Fibroblast of villous mesenchyme (primary cell): ENCODE results near the gene PCDH19. TPM values are rescaled to one million over a fixed set of nuclear protein-coding genes. Genes with fewer than 3 reads are reported as not detected.

Experiments
- DNase-seq: peaks from one replicate; pipeline ENCODE4 v3.0.0-alpha.2; 2010; ENCODE audit warnings: low read depth
- H3K4me3 ChIP-seq: 2 replicates; pipeline ENCODE4 v1.5.1; 2011; ENCODE audit warnings: low read depth, mild to moderate bottlenecking, low read length
- total RNA-seq: library from RNA; depleted of rRNA; stranded (reverse); fragments of >200 nt; gene quantifications from 2 replicates; pipeline ENCODE4 v1.2.3, GENCODE V29; 2012
- TF ChIP-seq, protein P1 (sequence below): IDR thresholded peaks from 2 replicates; pipeline ENCODE4 v1.5.1; 2012; ENCODE audit warnings: low read depth, mild to moderate bottlenecking, low read length; ENCODE audit not compliant: insufficient read depth

The PCDH19 gene
- total RNA-seq, 1 donor: 0.86 TPM

DNA sequence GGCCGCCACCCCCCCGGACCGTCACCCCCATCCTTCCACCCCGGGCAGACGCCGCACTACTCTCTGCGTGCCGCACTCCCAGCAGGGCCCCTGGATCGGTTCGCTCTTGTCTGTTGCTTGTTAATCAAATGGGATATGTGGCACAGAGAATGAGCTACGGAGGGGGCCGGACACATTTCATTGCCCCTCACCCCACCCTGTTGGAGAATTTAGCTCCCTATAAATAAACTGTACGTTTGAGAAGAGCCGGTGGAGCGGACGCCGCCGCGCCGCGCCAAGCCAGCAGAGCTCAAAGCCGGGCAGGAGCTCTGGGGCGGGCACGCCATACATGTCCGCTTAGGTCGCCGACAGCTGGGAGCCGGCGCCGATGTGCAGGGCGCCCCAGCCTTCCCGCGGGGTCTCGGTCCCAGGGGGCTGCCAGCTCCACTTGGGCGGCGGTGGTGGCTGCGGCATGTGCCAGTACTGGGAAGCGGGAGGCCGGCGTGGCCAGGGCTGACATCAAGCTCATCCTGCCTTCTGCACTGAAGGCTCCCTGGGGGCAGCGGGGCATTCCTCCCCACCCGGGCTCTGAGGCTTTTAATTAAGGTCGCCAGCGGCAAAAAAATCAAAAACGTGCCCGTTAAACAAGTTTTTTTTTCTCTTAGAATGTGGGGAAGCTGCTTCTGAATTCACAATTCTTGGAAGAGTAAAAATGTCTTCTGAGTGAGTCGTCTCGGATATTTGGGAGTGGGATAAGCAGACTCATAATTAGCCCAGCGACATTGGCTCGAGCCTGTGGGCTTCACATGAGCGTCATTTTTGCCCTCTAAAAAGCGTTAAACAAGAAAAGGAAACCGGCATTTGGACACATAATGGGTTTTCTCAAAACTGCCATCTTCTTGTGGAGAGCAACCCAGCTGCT lies 1.1 kb upstream of the PCDH19 start:
- TF ChIP-seq, protein P1, sequence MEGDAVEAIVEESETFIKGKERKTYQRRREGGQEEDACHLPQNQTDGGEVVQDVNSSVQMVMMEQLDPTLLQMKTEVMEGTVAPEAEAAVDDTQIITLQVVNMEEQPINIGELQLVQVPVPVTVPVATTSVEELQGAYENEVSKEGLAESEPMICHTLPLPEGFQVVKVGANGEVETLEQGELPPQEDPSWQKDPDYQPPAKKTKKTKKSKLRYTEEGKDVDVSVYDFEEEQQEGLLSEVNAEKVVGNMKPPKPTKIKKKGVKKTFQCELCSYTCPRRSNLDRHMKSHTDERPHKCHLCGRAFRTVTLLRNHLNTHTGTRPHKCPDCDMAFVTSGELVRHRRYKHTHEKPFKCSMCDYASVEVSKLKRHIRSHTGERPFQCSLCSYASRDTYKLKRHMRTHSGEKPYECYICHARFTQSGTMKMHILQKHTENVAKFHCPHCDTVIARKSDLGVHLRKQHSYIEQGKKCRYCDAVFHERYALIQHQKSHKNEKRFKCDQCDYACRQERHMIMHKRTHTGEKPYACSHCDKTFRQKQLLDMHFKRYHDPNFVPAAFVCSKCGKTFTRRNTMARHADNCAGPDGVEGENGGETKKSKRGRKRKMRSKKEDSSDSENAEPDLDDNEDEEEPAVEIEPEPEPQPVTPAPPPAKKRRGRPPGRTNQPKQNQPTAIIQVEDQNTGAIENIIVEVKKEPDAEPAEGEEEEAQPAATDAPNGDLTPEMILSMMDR: no peak
- H3K4me3 ChIP-seq: no peak overlapping the region
- DNase-seq: peak; percentile 1

DNA sequence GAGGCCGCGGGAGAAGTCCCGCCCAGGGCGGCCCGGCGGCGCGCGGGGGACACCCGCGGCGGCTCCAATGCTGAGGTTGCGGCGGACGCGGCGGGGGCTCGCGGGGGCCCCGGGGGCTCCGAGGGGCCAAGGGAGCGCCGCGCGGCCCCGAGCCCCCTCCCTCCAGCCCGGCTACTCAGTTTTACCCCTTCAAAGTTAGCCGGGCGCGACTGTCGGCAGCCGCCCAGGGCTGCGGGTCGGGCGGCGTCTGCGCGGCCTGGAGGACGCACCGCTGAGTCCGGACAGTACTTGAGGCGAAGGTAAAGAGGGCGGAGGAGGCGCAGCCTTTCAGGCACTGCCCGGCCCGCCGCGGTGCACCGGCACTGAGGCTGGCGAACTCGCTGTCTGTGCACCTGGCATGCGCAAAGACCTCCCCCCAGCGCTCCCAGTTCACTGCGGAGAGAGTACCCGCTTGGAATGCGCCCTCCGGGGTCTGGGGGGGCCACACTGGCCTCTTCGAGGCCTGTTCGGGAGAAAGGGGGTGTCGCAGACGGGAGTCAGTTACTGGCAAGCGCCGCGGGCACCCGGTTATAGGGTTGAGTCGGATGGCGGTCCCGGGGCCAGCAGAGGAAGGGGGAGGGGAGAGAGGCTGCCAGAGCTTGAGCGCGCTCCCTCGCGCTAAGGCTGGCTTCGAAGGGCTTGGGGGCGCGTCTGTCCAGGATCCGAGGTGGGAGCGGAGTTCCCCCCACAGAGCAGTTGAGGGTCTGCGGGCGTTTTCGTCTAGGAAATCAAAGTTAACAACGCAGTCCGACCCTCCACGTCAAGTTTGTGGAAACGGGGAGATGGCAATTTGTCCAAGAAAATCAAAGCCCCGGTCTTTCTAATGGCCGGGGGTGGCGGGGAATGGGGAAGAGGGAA lies 1.1 kb downstream of the PCDH19 start:
- H3K4me3 ChIP-seq: no peak overlapping the region
- DNase-seq: no peak
- TF ChIP-seq, protein P1: no peak

DNA sequence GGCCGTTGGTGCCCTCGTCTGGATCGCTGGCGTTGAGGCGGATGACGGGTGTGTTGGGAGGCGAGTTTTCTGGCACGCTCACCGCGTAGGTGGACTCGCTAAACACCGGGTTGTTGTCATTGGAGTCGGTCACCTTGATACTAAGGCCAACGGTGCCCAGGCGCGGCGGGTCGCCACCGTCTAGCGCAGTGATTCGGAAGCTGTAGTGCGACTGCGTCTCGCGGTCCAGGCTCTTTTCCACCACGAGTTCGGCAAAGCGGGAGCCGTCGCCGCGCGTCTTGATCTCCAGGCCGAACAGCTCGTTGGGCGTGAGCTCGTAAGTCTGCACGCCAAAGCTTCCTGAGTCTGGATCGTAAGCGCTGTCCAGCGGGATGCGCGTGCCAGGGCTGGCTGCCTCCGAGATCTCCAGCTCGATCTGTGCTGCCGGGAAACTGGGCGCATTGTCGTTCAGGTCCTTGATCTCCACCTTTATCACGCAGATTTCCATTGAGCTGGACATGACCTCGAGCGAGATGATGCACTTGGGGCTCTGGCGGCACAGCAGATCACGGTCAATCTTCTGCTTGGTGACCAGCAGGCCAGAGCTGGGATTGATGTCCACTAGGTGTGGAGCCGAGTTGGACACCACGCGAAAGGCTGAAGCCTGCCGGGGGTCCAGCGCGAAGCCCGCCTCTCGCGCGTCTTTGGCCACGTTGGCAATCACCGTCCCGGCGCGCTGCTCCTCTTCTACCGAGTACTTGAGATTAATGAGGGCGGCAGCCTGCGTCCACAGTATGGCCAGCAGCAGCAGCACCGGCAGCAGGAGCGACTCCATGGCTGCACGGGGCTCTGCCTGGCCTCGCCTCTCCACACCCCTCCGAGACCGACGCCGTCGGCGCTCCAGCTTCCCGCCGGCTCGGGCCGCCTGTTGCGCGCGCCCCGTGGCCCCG lies 2.0 kb downstream of the PCDH19 start:
- TF ChIP-seq, protein P1: no peak
- DNase-seq: no peak
- H3K4me3 ChIP-seq: no peak overlapping the region

DNA sequence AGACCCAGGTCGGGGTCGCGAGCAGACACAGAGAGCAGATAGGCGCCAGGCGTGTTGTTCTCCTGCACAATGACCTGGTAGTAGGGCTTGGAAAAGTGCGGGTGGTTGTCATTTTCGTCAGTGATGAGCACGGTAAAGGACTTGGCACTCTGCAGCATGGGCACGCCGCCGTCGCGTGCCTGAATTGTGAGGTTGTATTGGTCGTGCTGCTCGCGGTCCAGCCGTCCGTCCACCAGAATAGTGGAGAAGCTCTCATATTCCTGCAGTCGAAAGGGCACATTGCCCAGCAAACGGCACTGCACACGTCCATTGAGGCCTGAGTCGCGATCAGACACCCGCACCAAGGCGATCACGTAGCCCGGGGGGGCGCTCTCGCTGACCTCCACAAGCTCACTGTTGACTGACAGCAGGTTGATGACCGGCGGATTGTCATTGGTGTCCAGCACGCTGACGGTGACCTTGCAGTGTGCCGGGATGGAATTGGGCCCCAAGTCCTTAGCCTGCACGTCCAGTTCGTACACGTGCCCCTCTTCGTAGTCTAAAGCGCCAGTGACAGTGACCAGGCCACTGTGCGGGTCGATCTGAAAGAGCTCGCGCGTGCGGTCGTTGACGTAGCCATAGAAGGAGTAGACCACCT lies 2.8 kb downstream of the PCDH19 start:
- H3K4me3 ChIP-seq: no peak overlapping the region
- TF ChIP-seq, protein P1: no peak
- no peak for DNase-seq

DNA sequence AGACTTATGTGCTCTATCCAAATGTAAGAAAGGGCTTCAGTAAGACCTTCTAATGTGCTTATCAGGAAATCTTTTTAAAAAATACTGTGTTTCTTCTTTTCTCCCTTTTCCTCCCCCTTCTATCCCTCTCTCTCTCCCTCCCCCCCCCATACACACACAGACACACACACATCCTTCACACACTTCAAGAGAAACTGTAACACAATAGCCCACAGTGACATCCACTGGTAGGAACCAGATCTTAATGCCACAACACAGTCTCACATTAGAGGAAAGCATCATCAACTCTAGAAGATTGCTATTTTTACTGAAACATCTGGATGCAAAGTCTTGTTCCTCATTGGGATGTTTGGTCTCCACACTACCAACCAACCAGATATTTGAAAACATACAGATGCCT lies 4.6 kb downstream of the PCDH19 start:
- TF ChIP-seq, protein P1: no peak
- no peak for DNase-seq
- no peak overlapping the region for H3K4me3 ChIP-seq

DNA sequence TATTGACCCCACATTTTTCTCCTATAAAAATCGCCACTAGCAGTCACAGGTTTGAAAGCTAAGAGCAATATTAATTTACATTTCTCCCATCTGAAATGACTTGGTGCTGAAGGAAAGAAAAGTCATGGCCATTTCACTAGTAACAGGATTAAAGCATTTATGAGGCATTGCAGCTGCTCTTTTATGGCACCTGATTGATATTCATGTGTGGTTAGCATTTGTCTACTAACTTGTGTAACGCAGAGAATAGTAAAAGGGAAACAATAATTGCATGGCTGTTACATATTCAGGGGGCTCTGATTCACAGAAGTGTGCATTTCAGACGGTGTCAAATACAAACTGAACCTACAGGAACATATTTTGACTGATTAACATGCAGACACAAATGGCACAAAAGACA lies 5.2 kb downstream of the PCDH19 start:
- no peak overlapping the region for H3K4me3 ChIP-seq
- DNase-seq: no peak

More for the DNA sequence above, 5.2 kb downstream of the PCDH19 start:
- TF ChIP-seq, protein P1: no peak
